GM19099 (cell line): ENCODE measurements around the gene SEMA4D.

Experiments
- POLR2A ChIP-seq: IDR thresholded peaks from 3 replicates; pipeline ENCODE4 v1.6.1; 2011; ENCODE audit warnings: low read depth; ENCODE audit not compliant: insufficient read length; ENCODE audit errors: extremely low read depth

SEMA4D gene

GRCh38 chr9:89442501-89442978, 55.4 kb downstream of the SEMA4D start:
- peak; percentile 18 for TF ChIP-seq POLR2A

GRCh38 chr9:89441986-89442385, 55.9 kb downstream of the SEMA4D start:
- TF ChIP-seq POLR2A: no peak

GRCh38 chr9:89441655-89441970, 56.3 kb downstream of the SEMA4D start:
- TF ChIP-seq POLR2A: no peak

- TF ChIP-seq POLR2A: no peak
These were observed 56.8 kb downstream of the SEMA4D start for GRCh38 chr9:89440951-89441654.

DNA sequence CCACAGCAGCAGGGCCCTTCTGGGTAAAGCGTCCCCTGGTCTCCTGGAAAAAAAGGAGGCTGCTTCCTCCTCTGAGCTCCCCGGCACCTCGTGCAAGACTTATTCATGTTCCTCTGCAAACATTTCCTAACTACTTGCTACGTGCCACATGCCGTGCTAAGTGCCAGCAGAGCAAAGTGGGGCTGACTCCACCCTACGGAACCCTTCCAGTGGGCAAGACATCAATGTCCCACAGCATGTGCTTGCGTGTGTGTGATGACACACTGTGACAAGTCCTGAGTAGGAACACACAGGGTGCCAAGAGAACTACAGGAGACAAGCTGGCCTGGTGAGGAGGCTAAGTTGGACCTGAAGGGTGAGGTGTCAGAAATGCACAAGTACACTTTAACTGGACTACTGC, 57.4 kb downstream of the SEMA4D start:
- no peak for TF ChIP-seq POLR2A

- no peak for TF ChIP-seq POLR2A
These were observed 57.9 kb downstream of the SEMA4D start for GRCh38 chr9:89440046-89440445.

DNA sequence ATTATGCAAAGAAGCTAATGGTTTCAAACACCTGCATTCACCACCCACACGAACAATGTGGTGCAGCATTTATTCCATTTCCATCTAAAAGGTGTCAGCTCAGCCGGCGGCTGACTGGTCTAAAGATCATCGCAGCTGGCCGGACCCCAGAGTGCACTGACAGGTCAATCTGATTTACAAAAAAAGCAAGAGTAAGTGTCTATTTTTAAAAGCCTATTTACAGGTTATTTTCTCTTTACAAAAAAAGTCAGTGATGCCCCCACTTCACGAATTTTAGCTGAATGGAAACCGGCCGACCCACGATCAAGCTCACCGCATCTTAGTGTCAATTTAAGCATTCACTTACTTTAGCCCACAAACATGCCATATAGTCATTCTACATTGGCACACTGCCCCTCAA, 58.3 kb downstream of the SEMA4D start:
- TF ChIP-seq POLR2A: no peak

DNA sequence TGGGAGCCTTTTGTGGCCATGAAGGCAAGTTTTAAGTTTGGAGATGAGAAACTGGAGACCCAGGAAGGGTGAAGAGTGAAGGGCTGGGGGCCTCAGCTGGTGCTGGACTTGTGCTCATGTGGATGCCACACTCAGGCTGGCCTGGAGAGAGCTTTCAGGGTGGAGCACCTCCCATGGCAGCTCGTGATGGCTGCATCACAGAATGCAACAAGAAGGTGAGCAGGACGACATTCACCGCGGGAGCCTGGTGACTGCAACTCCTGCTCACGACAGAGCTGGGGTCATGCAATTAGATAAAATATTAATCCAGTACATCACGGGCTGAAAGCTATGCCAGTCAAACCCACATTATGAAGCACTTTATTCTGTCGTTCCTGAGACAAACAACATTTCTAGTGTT, 59.7 kb downstream of the SEMA4D start:
- TF ChIP-seq POLR2A: no peak

DNA sequence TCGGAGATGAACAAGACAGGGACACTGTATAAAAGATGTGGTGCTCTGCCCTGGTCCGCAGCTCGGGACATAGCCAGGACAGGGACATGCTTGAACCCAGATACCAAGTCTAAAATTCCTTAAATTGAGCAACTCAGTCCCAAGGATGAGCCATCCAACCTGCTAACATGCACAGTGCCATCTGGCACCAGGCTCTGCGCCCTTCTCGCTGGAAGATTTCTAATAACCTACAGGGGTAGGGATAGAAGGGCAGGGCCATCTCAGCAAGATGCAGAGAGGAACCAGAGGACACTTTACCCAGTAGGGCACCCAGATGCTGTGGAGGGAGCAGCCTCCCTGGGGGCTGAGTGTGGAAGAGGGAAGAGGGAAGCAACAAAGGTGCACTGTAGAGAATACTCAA, 60.1 kb downstream of the SEMA4D start:
- no peak for TF ChIP-seq POLR2A

- TF ChIP-seq POLR2A: no peak
These were observed 60.8 kb downstream of the SEMA4D start for GRCh38 chr9:89436963-89437625.

- TF ChIP-seq POLR2A: no peak
These were observed 61.6 kb downstream of the SEMA4D start for GRCh38 chr9:89436326-89436725.

DNA sequence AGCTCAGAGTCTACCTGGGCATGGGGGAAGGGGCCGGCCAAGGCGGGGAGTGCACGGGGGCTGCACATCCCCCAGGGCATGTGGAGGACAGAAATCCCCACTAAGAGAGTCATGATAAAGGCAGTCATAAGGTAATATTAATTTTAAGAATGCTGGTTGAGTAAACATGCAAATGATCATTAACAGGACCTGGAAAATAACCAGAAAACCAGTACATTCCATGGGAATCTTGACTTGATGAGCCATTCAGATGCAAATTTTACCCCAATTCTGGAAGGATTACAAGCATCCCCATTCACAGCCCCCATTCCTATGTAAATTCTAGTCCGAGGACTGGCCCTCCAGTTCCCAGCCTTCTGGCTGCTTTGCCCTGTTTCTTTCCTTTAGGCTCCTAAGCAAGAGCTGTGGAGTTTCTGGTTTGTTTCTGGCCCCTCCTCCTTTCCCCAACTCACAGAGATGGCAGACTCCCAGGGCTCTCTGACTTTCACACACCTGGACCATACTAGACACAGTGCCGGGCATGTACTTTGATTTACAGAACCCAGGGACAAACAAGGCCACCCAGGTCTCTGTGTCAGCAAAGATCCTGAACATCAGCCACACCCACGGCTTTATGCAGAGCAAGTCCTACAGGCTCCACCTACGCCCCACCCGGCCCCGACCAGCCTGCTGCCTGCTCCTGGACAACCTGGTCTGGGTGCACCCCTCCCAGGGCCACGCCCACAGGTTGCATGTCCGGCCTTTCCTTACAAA, 62.7 kb downstream of the SEMA4D start:
- TF ChIP-seq POLR2A: no peak

- TF ChIP-seq POLR2A: no peak
These were observed 63.3 kb downstream of the SEMA4D start for GRCh38 chr9:89434636-89435035.

DNA sequence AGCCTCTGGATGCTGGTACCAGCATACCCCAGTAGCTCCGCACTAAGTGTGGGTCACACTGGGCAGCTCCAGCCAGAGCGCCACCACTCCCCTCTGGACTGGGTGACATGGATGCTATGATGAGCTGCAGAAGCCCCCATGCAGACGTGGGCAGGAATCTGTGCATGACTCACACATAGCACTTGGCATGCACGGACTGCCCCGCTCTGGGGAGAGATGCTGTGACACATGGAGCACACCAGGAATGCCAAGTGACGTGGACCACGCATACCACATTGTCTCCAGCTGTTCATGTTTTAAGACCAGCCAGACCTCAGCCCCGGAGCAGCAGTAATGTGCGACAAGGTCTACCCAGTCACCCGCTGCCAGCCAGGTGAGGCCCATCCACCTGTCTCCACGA, 64.1 kb downstream of the SEMA4D start:
- TF ChIP-seq POLR2A: no peak

- TF ChIP-seq POLR2A: no peak
These were observed 64.9 kb downstream of the SEMA4D start for GRCh38 chr9:89432986-89433530.
